GM18870 (cell line): ENCODE measurements around the gene LDLRAD3.

Experiments used
- ATAC-seq: cut with Tn5 transposase; IDR thresholded peaks from one replicate; pipeline ENCODE4 v1.9.1; 2021; ENCODE audit warnings: moderate library complexity; ENCODE audit not compliant: unreplicated experiment

Gene LDLRAD3

DNA sequence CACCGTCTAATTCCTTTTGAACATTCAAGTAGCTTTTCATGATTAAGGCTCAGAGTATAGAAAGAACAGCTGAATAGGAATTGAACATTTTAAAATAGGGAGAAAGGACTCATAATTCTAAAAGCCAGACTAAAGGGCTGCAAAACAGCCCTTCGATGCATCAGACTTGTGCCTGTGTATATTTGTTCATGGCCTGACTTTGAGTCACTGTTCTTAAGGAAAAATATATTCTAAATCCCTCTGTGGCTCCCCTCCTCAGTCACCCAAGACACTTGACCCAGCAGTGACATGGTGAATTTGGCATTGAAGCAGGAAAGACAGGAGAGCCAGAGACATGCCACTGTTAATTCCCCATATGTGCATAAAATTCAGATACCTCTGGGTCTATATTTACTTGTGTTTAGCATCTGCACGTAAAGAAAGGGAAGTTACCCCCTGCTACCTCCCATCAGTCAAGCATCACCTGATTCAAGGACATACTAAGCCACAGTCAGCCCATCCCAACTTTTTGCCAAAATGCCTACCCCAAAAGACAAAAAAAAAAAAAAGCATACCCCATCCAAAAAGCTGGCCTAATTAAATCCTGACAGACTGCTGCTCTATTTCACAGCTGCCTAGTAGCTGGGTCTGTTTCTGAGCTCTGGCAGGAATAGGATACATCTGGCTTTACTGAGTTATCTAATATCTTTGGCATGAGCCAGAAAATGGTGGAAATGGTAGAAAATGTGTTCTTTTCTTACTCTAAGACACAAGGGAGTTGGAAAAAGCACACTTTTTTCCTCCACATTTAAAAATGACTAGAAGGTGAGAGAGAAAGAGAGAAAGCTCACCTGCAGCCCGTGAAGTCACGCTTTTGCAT lies 251.9 kb downstream of the LDLRAD3 start:
- ATAC-seq: no peak

GRCh38 chr11:36196411-36196998 lies 252.6 kb downstream of the LDLRAD3 start:
- ATAC-seq: no peak

GRCh38 chr11:36201411-36201810 lies 257.5 kb downstream of the LDLRAD3 start:
- no peak for ATAC-seq

GRCh38 chr11:36205536-36205935 lies 261.7 kb downstream of the LDLRAD3 start:
- no peak for ATAC-seq

- no peak for ATAC-seq
These were observed 266.7 kb downstream of the LDLRAD3 start for GRCh38 chr11:36210529-36210928.

GRCh38 chr11:36211761-36212430 lies 268.0 kb downstream of the LDLRAD3 start:
- no peak for ATAC-seq

GRCh38 chr11:36212564-36213392 lies 268.9 kb downstream of the LDLRAD3 start:
- no peak for ATAC-seq

- no peak for ATAC-seq
These were observed 269.6 kb downstream of the LDLRAD3 start for GRCh38 chr11:36213393-36213840.

DNA sequence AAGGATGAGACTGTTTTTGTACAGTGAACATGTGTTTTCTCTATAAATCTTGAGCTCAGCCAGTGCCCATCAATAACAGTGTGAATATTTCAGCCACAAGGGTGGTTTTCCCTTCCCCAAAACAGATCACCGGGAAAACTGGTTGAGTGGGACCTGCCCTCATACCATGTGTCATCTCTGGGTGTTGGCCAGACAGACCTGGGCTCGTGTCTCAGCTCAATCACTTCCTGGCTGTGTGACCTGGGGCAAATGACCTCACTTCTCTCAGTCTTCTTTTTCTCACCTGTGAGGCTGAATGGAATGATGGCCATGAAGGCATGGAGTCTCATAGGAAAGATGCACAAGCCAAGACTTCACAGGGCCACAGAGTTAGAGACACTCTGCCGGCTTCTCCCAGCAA lies 270.6 kb downstream of the LDLRAD3 start:
- no peak for ATAC-seq

GRCh38 chr11:36214976-36215692 lies 271.3 kb downstream of the LDLRAD3 start:
- ATAC-seq: no peak

DNA sequence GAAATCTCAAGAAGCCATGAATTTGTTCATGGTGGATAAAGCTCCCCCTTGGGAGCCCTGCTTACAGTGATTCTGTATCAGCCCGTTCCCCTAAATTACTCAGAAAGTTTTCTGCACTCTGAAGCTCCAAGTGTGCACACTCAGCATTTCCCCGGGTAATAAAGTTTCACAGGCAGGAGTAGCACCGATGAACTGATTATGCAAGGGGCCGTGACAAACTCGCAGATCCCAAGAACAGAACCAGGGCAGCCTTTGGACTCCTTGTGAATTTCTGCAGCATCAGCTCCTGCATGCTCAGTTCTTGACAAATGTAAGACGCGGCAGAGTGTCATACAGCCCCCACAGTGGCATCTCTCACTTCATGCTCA lies 271.8 kb downstream of the LDLRAD3 start:
- no peak for ATAC-seq

- no peak for ATAC-seq
These were observed 272.3 kb downstream of the LDLRAD3 start for GRCh38 chr11:36216061-36216615.

DNA sequence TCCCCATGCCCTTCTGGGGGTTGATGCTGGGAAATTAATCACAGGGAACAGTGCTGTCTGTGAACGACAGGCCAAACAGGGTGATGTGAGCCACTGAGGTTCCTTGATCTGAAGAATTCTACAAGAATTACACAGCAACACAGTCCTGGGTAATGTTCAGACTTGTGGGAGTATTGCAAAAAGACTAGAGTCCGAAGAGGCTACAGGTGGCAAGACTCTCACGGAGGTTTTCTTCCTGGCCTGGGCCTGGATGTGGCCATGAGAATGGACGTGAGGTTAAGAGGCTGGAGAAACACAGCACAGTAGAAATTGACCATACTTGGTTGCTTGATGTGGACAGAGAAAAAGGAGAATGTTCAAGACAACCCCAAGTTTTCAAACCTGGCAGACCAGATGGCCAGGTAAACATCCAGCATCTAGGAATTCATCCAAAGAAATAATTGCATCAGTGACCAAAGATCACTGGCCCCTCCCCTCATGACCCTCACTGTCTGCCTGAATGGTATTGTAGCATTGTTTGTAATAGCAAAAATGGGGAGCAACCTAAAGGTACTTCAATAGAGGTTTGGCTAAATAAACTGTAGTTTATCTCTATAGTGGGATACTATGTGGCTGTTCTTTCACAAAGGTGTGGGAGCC lies 274.5 kb downstream of the LDLRAD3 start:
- ATAC-seq: no peak

DNA sequence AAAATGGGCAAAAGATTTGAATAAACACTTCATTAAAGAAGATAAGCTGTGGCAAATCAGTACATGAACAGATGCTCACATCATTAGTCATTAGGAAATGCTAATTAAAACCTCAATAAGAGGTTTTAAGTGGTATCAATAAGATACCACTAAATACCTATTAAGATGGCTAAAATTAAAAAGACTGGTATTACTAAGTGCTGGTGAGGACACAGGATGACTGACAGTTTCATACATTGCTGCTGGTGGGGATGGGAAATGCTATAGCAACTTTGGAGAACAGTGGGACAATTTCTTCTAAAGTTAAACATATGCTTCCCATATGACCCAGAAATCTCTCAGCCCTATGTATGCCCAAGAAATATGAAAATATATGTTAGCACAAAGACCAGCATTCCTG lies 276.1 kb downstream of the LDLRAD3 start:
- no peak for ATAC-seq

DNA sequence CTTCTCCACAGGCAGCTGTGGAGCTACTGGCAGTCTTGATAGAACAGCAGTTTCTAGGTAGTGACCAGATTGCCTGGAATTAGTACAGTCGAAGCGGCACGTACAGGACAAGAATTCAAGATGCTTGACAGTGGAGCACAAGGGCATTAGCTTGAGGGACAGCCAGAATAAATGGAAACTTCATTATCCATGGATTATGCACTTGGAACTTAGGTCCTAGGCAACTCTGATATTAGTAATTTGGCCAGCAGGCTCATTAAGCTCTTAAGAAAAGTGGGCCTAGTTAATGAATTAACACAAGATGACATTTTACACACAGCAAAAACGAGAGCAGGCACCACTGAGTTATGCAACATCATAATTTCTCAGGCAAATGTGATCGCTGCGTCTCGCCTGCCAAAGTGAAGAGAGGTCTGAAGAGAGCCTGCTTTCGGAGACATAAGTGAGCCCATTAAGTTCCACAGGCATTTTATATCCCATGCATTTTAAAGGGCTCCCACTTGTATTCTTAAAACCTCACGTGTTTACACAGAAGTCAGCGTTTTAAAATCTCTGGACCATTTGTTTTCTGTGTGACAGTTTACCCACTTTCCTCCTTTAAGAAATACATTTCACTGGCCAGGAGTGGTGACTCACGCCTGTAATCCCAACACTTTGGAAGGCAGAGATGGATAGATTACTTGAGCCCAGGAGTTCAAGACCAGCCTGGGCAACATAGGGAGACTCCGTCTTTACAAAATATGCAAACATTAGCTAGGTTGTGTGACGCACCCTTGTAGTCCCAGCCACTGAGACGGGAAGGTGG lies 279.2 kb downstream of the LDLRAD3 start:
- no peak for ATAC-seq

GRCh38 chr11:36224209-36224882 lies 280.5 kb downstream of the LDLRAD3 start:
- no peak for ATAC-seq

DNA sequence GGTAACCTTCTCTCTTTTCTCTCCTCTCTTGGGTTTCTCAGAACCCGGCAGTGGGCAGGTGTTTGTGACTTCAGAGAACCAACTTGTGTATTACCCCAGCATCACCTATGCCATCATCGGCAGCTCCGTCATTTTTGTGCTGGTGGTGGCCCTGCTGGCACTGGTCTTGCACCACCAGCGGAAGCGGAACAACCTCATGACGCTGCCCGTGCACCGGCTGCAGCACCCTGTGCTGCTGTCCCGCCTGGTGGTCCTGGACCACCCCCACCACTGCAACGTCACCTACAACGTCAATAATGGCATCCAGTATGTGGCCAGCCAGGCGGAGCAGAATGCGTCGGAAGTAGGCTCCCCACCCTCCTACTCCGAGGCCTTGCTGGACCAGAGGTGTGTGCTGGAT lies 283.2 kb downstream of the LDLRAD3 start:
- no peak for ATAC-seq

- ATAC-seq: no peak
These were observed 284.8 kb downstream of the LDLRAD3 start for GRCh38 chr11:36228689-36229088.
